Skeletal muscle tissue (tissue), 4 donors: ENCODE data around the gene PLCB1. TPM values are rescaled to one million over a fixed set of nuclear protein-coding genes. Genes with fewer than 3 reads are reported as not detected.

Experiments used
- H3K27ac ChIP-seq: one replicate; pipeline ENCODE4 v1.7.0; 2013; ENCODE audit warnings: mild to moderate bottlenecking, low read depth, low read length, inconsistent platforms
- H3K27me3 ChIP-seq, 3 donors: one replicate each; pipeline ENCODE4 v1.7.0; 2013; ENCODE audit warnings: low read length in 3 of 3; ENCODE audit not compliant: control insufficient read depth in 3 of 3, insufficient read depth in 3 of 3
- H3K36me3 ChIP-seq, 3 donors: one replicate each; pipeline ENCODE4 v1.7.0; 2013; ENCODE audit warnings: low read length in 3 of 3; ENCODE audit not compliant: control insufficient read depth in 3 of 3, insufficient read depth in 3 of 3
- H3K4me1 ChIP-seq, 3 donors: one replicate each; pipeline ENCODE4 v1.7.0; 2013; ENCODE audit warnings: low read length in 3 of 3, mild to moderate bottlenecking in 3 of 3; ENCODE audit not compliant: control insufficient read depth in 3 of 3, insufficient read depth in 3 of 3
- H3K4me3 ChIP-seq, 3 donors: one replicate each; pipeline ENCODE4 v1.7.0; 2013; ENCODE audit warnings: low read length in 3 of 3
- H3K9ac ChIP-seq, 3 donors: one replicate each; pipeline ENCODE4 v1.7.0; 2013; ENCODE audit warnings: low read length in 3 of 3, mild to moderate bottlenecking in 3 of 3, moderate library complexity in 2 of 3, low read depth in 1 of 3
- H3K9me3 ChIP-seq, 3 donors: one replicate each; pipeline ENCODE4 v1.7.0; 2013; ENCODE audit warnings: low read length in 3 of 3; ENCODE audit not compliant: control insufficient read depth in 3 of 3
- total RNA-seq: library from RNA; depleted of rRNA; stranded (reverse); fragments of >200 nt; gene quantifications from one replicate; pipeline ENCODE4 v1.2.3, GENCODE V29; 2014
- donor health status: Osteomylitis.

Gene PLCB1
- total RNA-seq, 1 donor from 2014 or later, result 13.0 TPM

- Histone ChIP-seq H3K27me3 (no peaks in the 10 kb centered on the region), H3K9me3 (no peaks in the 10 kb centered on the region), H3K36me3 (no peaks in the 10 kb centered on the region), H3K9ac (no peak overlapping the region), H3K4me3 (no peak overlapping the region), H3K27ac (no peak overlapping the region), H3K4me1 (peaks cover 11 to 29% (median 16%) of the 10 kb centered on the region in 3 donors)
Measured at GRCh38 chr20:8232332-8232731, 100.3 kb downstream of the PLCB1 start.

GRCh38 chr20:8234580-8234979 lies 102.5 kb downstream of the PLCB1 start:
- H3K4me1 ChIP-seq, result peaks cover 11 to 29% (median 16%) of the 10 kb centered on the region in 3 donors
- H3K27ac ChIP-seq, result no peak overlapping the region
- peak overlapping the region; percentile 13 to 48 (median 36) for H3K4me3 ChIP-seq
- H3K9ac ChIP-seq, result peak overlapping the region in 1 of 3 donors; percentile 1
- H3K27me3 ChIP-seq, result no peaks in the 10 kb centered on the region
- H3K9me3 ChIP-seq, result no peaks in the 10 kb centered on the region
- H3K36me3 ChIP-seq, result no peaks in the 10 kb centered on the region

GRCh38 chr20:8242066-8242465 lies 110.0 kb downstream of the PLCB1 start:
- peaks cover 12 to 20% (median 14%) of the 10 kb centered on the region in 3 donors for H3K4me1 ChIP-seq
- H3K9ac ChIP-seq, result no peak overlapping the region
- H3K4me3 ChIP-seq, result no peak overlapping the region
- H3K27ac ChIP-seq, result no peak overlapping the region
- H3K36me3 ChIP-seq, result no peaks in the 10 kb centered on the region
- no peaks in the 10 kb centered on the region for H3K9me3 ChIP-seq
- no peaks in the 10 kb centered on the region for H3K27me3 ChIP-seq

DNA sequence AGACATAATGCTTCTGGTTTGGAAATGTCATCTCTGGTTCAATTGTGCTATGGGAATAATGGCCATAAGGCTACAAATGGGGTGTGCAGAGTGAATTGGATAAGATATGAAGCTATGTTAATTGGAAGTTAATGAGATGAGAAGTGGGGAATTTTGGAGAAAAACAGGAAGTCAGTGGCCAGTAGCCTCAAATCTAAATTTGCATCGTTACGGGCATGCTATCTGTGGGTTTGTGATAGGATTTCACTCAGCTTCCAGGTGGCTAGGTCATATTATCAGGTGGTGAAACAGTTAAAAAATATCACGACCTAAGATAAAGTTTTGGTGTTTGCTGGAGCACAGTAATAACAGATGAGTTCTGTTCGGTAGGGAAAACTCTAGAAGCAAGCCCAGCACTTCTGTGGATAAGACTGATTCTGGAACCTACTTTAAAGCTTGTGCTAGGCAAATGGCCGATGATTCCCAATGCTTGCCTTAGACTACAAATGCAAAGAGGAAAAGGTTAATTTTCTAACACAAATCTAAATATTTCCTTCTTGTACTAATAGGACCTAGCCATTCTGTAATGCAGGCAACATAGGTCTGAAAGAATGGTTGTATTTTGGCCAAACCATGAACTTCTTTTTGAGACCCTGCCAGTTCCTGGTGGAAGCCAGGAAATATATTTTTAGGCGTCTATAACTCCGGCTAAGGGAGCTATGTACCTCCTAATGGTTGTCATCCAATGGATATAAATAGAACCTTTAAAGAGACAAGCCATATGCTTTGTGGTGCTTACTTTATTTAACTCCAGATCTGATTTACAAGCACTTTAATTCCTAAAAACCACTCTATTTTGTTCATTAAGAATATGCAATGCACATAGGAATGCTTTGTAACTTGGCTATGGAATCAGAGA lies 111.0 kb downstream of the PLCB1 start:
- Histone ChIP-seq H3K9ac (no peak overlapping the region), H3K9me3 (no peaks in the 10 kb centered on the region), H3K27me3 (no peaks in the 10 kb centered on the region), H3K4me1 (peaks cover 12 to 27% (median 15%) of the 10 kb centered on the region in 3 donors), H3K36me3 (no peaks in the 10 kb centered on the region), H3K4me3 (peak overlapping the region in 2 of 3 donors; percentile 18 to 45), H3K27ac (peak overlapping the region; percentile 21)

DNA sequence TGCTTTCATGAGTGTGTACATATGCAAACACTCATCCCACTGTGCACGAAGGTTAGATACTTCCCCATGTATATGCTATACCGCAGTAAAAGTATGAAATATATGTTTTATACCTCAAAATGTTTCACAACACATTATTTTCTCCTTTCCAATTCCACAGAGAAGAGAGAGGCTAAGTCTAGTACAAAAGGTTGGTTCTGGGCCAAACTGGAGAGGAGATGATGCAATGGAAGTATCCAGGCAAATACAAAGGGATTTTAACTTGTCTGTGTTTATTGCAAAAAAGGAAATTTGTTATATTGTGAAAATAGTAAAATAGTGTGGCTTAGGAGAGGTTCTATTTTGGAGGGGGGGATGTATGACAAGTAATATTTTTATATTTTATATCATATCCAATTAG lies 112.6 kb downstream of the PLCB1 start:
- Histone ChIP-seq H3K36me3 (no peaks in the 10 kb centered on the region), H3K9me3 (no peaks in the 10 kb centered on the region), H3K4me1 (peaks cover 12 to 30% (median 15%) of the 10 kb centered on the region in 3 donors), H3K27me3 (no peaks in the 10 kb centered on the region), H3K9ac (no peak overlapping the region), H3K4me3 (no peak overlapping the region), H3K27ac (no peak overlapping the region)

GRCh38 chr20:8246153-8246552 lies 114.1 kb downstream of the PLCB1 start:
- no peak overlapping the region for H3K4me3 ChIP-seq
- H3K9ac ChIP-seq, result no peak overlapping the region
- no peaks in the 10 kb centered on the region for H3K27me3 ChIP-seq
- H3K9me3 ChIP-seq, result no peaks in the 10 kb centered on the region
- H3K27ac ChIP-seq, result no peak overlapping the region
- no peaks in the 10 kb centered on the region for H3K36me3 ChIP-seq
- H3K4me1 ChIP-seq, result peaks cover 12 to 31% (median 15%) of the 10 kb centered on the region in 3 donors

DNA sequence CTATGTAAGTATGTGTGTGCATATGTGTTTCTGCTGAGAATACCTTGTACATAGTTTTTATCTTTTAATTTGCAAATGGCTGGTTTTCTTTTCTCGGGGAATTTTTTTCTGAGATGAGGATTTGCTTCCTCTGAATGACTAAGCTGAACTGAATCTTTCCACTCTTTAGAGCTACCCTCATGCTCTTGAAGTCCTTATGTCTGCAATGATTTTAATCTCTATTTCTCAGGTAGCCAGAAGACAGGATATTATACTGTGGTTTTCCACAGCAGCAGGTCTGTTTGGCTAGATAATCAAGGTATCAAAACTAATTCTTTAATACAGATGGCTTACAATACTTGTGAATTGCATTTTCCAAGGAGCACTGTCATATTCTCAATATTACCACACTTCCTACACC lies 114.7 kb downstream of the PLCB1 start:
- Histone ChIP-seq H3K36me3 (no peaks in the 10 kb centered on the region), H3K27ac (no peak overlapping the region), H3K9me3 (no peaks in the 10 kb centered on the region), H3K4me3 (no peak overlapping the region), H3K4me1 (peaks cover 12 to 31% (median 15%) of the 10 kb centered on the region in 3 donors), H3K27me3 (no peaks in the 10 kb centered on the region), H3K9ac (no peak overlapping the region)

DNA sequence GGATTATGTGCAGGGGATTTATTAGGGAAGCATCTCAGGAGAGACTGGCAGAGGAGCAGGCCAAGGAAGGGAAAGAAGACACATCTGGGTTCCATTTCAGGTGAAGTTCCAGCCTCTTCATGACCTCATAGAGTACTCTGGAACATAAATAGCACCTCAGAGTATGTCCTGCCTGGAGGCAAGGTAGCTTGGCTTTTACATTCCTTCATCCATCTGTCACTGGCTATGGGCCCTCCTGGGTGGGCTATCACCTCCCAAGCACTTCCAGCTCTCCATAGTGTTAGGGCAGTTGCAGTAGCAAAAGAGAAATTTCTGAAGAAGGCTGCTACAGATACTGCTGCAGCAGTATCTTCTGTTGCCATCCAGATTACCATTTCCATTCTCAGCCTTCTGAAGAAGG lies 116.0 kb downstream of the PLCB1 start:
- no peak overlapping the region for H3K27ac ChIP-seq
- H3K4me1 ChIP-seq, result peaks cover 5 to 24% (median 9%) of the 10 kb centered on the region in 3 donors
- no peaks in the 10 kb centered on the region for H3K27me3 ChIP-seq
- H3K4me3 ChIP-seq, result no peak overlapping the region
- H3K9ac ChIP-seq, result no peak overlapping the region
- H3K9me3 ChIP-seq, result no peaks in the 10 kb centered on the region
- H3K36me3 ChIP-seq, result no peaks in the 10 kb centered on the region

DNA sequence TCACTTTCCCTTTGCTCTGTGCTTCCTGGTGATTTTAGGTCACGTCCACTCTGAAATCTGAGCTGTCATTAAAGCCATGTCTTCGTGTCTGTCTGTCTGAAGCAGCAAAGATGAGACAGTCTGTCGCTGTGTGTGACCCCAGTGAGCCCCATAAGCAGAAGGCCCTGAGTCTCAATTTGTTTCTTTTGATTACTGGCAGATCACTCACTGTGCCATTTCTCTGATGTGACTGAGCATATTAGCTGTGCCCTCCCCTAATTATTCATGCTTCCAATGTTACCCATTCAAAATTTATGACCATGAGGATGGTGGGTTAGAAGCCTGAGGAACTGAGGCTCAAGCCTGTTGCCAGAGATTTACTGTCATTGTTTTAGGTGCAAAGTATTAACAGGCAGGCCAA lies 117.6 kb downstream of the PLCB1 start:
- Histone ChIP-seq H3K36me3 (no peaks in the 10 kb centered on the region), H3K27me3 (no peaks in the 10 kb centered on the region), H3K4me1 (peaks cover 2 to 11% (median 4%) of the 10 kb centered on the region in 3 donors), H3K4me3 (no peak overlapping the region), H3K27ac (no peak overlapping the region), H3K9ac (no peak overlapping the region), H3K9me3 (no peaks in the 10 kb centered on the region)

DNA sequence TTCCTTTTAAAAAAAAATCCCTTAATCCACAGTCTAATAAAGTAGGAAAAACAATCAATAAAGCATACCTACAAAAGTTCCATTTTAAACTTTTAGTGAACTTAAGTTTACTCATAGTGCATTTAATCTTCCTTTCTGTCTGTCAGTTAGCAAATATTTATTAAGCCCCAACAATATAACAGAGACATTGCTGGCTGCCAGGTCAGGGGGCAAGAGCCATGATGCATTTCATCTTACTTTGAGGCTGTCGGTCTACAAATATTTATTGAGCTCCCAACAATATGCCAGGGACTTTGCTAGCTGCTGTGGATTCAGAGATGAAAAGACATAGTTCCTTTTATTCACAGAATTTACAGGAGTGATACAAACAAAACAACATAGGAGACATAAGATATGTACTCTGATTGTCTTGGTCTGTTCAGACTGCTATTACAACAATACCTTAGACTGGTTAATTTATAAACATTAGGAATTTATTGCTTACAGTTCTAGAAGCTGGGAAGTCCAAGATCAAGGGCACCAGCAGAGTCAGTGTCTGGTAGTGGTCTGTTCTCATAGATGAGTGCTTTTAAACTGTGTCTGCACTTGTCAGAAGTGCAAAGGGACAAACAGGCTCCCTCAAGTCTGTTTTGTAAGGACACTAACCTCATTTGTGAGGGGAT lies 118.6 kb downstream of the PLCB1 start:
- Histone ChIP-seq H3K4me1 (peaks cover 0 to 11% (median 2%) of the 10 kb centered on the region in 3 donors), H3K9ac (no peak overlapping the region), H3K4me3 (no peak overlapping the region), H3K9me3 (no peaks in the 10 kb centered on the region), H3K27ac (no peak overlapping the region), H3K36me3 (no peaks in the 10 kb centered on the region), H3K27me3 (no peaks in the 10 kb centered on the region)
